ENCODE data around the gene HABP4. TPM values are rescaled to one million over a fixed set of nuclear protein-coding genes. Genes with fewer than 3 reads are reported as not detected.

The HABP4 gene
- total and polyA plus RNA-seq, 2 donors from 2014 or later, result 20.9 to 37.5 TPM

DNA sequence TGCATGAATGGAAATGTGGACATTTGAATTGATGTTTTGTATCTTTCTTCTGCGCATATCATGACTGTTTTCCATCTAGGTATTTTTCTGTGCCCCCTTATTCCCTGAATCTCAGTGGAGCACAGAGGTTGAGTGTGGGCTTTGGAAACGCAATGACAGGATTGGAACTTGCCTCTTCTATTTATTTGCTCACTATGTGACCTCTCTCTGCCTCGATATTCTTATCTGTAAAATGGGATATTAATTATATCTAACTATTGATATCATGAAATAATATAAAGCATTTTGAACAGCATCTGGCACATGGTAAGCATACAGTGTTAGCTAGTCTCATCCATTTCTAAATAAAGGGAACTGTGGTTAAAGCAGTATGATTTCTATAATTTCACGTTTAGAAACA, 26.0 kb downstream of the HABP4 start:
- Histone ChIP-seq H3K9ac (ENCODE audit: low read length in 3 of 3) (no peak overlapping the region), H3K36me3 (ENCODE audit: control insufficient read depth in 2 of 3, insufficient read depth in 3 of 3, low read length in 3 of 3) (peaks cover 0 to 27% (median 18%) of the 10 kb centered on the region in 3 donors), H3K4me1 (ENCODE audit: control insufficient read depth in 2 of 3, insufficient read depth in 2 of 3, low read depth in 1 of 3, low read length in 3 of 3) (no peaks in the 10 kb centered on the region), H3K9me3 (ENCODE audit: control insufficient read depth in 2 of 3, insufficient read depth in 1 of 3, low read length in 3 of 3) (no peaks in the 10 kb centered on the region), H3K27me3 (ENCODE audit: control insufficient read depth, insufficient read depth, low read length) (no peaks in the 10 kb centered on the region), H3K4me3 (ENCODE audit: low read length in 3 of 3) (no peak overlapping the region), H3K27ac (ENCODE audit: low read depth in 2 of 2, low read length in 2 of 2) (no peak overlapping the region)
- intact Hi-C loops (cut with DNase I), result no loop called here
- no peak for DNase-seq
- TF ChIP-seq, protein P1, sequence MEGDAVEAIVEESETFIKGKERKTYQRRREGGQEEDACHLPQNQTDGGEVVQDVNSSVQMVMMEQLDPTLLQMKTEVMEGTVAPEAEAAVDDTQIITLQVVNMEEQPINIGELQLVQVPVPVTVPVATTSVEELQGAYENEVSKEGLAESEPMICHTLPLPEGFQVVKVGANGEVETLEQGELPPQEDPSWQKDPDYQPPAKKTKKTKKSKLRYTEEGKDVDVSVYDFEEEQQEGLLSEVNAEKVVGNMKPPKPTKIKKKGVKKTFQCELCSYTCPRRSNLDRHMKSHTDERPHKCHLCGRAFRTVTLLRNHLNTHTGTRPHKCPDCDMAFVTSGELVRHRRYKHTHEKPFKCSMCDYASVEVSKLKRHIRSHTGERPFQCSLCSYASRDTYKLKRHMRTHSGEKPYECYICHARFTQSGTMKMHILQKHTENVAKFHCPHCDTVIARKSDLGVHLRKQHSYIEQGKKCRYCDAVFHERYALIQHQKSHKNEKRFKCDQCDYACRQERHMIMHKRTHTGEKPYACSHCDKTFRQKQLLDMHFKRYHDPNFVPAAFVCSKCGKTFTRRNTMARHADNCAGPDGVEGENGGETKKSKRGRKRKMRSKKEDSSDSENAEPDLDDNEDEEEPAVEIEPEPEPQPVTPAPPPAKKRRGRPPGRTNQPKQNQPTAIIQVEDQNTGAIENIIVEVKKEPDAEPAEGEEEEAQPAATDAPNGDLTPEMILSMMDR (IDR thresholded peaks at IDR 0.05; ENCODE audit: borderline replicate concordance, extremely low read depth, insufficient read depth), result no peak
- FAIRE-seq, result no peak

DNA sequence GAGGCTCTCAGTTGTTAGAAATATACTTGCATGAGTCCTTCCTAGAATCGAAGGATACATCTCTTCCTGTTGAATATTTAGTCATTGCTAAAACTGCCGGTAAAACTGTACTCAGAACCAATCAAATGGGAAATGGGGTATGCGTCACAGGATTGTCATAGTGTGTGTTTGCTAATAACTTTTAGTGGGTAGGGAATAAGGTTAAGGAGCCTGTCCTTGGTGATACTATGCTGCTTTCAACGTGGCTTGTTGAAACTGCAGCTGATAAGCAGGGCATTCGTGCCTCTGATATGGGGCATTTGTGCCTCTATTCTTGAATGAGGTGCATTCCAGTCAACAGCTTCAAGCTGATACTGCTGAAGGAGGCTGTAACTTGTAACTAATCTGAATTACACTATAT, 26.6 kb downstream of the HABP4 start:
- Histone ChIP-seq H3K27ac (ENCODE audit: low read depth in 2 of 2, low read length in 2 of 2) (no peak overlapping the region), H3K27me3 (ENCODE audit: control insufficient read depth, insufficient read depth, low read length) (no peaks in the 10 kb centered on the region), H3K9ac (ENCODE audit: low read length in 3 of 3) (no peak overlapping the region), H3K4me1 (ENCODE audit: control insufficient read depth in 2 of 3, insufficient read depth in 2 of 3, low read depth in 1 of 3, low read length in 3 of 3) (no peaks in the 10 kb centered on the region), H3K36me3 (ENCODE audit: control insufficient read depth in 2 of 3, insufficient read depth in 3 of 3, low read length in 3 of 3) (peaks cover 0 to 24% (median 18%) of the 10 kb centered on the region in 3 donors), H3K9me3 (ENCODE audit: control insufficient read depth in 2 of 3, insufficient read depth in 1 of 3, low read length in 3 of 3) (no peaks in the 10 kb centered on the region), H3K4me3 (ENCODE audit: low read length in 3 of 3) (no peak overlapping the region)
- intact Hi-C loops (cut with DNase I), result no loop called here
- no peak for DNase-seq
- no peak for FAIRE-seq
- TF ChIP-seq, protein P1 (IDR thresholded peaks at IDR 0.05; ENCODE audit: borderline replicate concordance, extremely low read depth, insufficient read depth), result no peak

DNA sequence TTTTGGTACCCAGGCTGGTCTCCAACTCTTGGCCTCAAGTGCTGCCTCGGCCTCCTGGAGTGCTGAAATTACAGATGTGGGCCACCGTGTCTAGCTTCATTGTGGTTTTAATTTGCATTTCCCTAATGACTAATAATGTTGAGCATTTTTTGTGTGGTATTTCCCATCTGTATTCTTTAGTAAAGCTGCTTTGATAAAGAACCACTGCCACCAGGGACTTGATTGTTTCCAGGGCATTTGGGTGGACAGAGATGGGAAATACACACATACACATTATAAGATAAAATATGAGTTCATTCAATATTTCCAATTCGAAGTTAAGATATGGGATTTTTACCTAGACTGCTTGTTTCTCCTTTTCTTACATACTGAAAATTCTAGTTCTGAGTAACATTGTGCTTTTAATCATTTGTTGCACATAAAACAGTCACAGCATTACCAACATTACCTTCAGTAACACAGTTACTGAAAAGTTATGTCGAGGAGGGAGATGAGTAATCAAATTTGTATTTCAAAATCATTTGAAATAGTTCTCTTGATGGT, 28.9 kb downstream of the HABP4 start:
- intact Hi-C loops (cut with DNase I), result no loop called here
- FAIRE-seq, result no peak
- Histone ChIP-seq H3K4me3 (ENCODE audit: low read length in 3 of 3) (no peak overlapping the region), H3K27me3 (ENCODE audit: control insufficient read depth, insufficient read depth, low read length) (no peaks in the 10 kb centered on the region), H3K27ac (ENCODE audit: low read depth in 2 of 2, low read length in 2 of 2) (no peak overlapping the region), H3K9me3 (ENCODE audit: control insufficient read depth in 2 of 3, insufficient read depth in 1 of 3, low read length in 3 of 3) (no peaks in the 10 kb centered on the region), H3K9ac (ENCODE audit: low read length in 3 of 3) (no peak overlapping the region), H3K36me3 (ENCODE audit: control insufficient read depth in 2 of 3, insufficient read depth in 3 of 3, low read length in 3 of 3) (peaks cover 0 to 8% (median 6%) of the 10 kb centered on the region in 3 donors), H3K4me1 (ENCODE audit: control insufficient read depth in 2 of 3, insufficient read depth in 2 of 3, low read depth in 1 of 3, low read length in 3 of 3) (no peaks in the 10 kb centered on the region)
- no peak for DNase-seq
- TF ChIP-seq, protein P1 (IDR thresholded peaks at IDR 0.05; ENCODE audit: borderline replicate concordance, extremely low read depth, insufficient read depth), result no peak

DNA sequence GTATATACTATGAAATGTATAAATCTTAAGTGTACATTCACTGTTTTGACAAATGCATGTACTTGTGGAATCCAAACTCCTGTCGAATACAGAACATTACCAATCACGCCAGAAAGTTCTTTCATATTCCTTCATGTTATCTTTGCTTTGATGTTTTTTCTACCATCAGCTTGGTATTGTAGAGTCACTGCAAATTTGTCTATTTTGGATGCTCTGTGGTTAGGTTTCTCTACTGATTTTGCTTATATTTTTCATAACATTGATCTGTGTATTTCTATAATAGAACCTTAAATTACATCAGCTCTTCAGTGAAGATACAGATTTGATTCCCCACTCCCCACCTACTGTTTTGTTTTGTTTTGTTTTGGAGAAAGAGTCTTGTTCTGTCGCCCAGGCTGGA, 30.8 kb downstream of the HABP4 start:
- Histone ChIP-seq H3K36me3 (ENCODE audit: control insufficient read depth in 2 of 3, insufficient read depth in 3 of 3, low read length in 3 of 3) (peaks cover 4 to 8% (median 4%) of the 10 kb centered on the region in 3 donors), H3K9me3 (ENCODE audit: control insufficient read depth in 2 of 3, insufficient read depth in 1 of 3, low read length in 3 of 3) (no peaks in the 10 kb centered on the region), H3K27me3 (ENCODE audit: control insufficient read depth, insufficient read depth, low read length) (no peaks in the 10 kb centered on the region), H3K27ac (ENCODE audit: low read depth in 2 of 2, low read length in 2 of 2) (no peak overlapping the region), H3K4me1 (ENCODE audit: control insufficient read depth in 2 of 3, insufficient read depth in 2 of 3, low read depth in 1 of 3, low read length in 3 of 3) (no peaks in the 10 kb centered on the region), H3K4me3 (ENCODE audit: low read length in 3 of 3) (no peak overlapping the region), H3K9ac (ENCODE audit: low read length in 3 of 3) (no peak overlapping the region)
- intact Hi-C loops (cut with DNase I), result no loop called here
- FAIRE-seq (no peak), DNase-seq (no peak)
- TF ChIP-seq, protein P1 (IDR thresholded peaks at IDR 0.05; ENCODE audit: borderline replicate concordance, extremely low read depth, insufficient read depth), result no peak

Measured in kidney (tissue), 14 donors.